22Rv1 (cell line): ENCODE measurements around the gene BRD8.

Source experiments
- H3K27ac ChIP-seq: fragments of 450-650 bp; 2 replicates; pipeline ENCODE4 v1.5.1; 2017
- ZFX ChIP-seq: fragments of 450-650 bp; IDR thresholded peaks from 2 replicates; pipeline ENCODE4 v1.6.1; 2017; ENCODE audit warnings: antibody characterized with exemption, borderline replicate concordance
- TF ChIP-seq, protein P1 (sequence below): fragments of 450-650 bp; IDR thresholded peaks from 2 replicates; pipeline ENCODE4 v1.5.1; 2017; ENCODE audit warnings: mild to moderate bottlenecking

BRD8 gene

GRCh38 chr5:138096997-138097828 lies 81.2 kb downstream of the BRD8 start:
- H3K27ac ChIP-seq: no peak overlapping the region
- TF ChIP-seq ZFX: no peak
- TF ChIP-seq, protein P1, sequence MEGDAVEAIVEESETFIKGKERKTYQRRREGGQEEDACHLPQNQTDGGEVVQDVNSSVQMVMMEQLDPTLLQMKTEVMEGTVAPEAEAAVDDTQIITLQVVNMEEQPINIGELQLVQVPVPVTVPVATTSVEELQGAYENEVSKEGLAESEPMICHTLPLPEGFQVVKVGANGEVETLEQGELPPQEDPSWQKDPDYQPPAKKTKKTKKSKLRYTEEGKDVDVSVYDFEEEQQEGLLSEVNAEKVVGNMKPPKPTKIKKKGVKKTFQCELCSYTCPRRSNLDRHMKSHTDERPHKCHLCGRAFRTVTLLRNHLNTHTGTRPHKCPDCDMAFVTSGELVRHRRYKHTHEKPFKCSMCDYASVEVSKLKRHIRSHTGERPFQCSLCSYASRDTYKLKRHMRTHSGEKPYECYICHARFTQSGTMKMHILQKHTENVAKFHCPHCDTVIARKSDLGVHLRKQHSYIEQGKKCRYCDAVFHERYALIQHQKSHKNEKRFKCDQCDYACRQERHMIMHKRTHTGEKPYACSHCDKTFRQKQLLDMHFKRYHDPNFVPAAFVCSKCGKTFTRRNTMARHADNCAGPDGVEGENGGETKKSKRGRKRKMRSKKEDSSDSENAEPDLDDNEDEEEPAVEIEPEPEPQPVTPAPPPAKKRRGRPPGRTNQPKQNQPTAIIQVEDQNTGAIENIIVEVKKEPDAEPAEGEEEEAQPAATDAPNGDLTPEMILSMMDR: no peak

GRCh38 chr5:138096363-138096762 lies 82.1 kb downstream of the BRD8 start:
- TF ChIP-seq, protein P1: no peak
- H3K27ac ChIP-seq: no peak overlapping the region

GRCh38 chr5:138095100-138095907 lies 83.1 kb downstream of the BRD8 start:
- TF ChIP-seq ZFX: no peak
- TF ChIP-seq, protein P1: no peak
- no peak overlapping the region for H3K27ac ChIP-seq

GRCh38 chr5:138093036-138093435 lies 85.4 kb downstream of the BRD8 start:
- no peak overlapping the region for H3K27ac ChIP-seq
- TF ChIP-seq ZFX: no peak
- TF ChIP-seq, protein P1: no peak

DNA sequence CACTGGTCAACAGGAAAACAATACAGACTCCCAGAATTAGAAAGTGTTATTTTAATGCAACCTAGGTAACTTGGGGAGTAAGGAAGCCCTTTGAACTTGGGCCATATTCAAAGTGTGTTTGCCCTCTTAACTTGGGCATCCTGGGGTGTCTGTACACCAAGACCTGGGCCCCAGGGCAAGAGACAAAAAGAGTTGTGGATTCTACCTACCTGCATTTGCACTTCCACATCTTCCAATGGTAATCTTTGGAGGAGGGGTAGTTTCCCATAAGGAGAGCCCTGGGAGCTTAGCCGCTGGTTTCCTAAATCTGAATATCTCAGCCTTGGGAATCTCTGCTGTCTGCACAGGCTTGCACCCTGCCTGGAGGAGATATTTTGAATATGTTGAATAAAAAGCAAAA lies 86.1 kb downstream of the BRD8 start:
- TF ChIP-seq ZFX: no peak
- TF ChIP-seq, protein P1: no peak
- no peak overlapping the region for H3K27ac ChIP-seq

DNA sequence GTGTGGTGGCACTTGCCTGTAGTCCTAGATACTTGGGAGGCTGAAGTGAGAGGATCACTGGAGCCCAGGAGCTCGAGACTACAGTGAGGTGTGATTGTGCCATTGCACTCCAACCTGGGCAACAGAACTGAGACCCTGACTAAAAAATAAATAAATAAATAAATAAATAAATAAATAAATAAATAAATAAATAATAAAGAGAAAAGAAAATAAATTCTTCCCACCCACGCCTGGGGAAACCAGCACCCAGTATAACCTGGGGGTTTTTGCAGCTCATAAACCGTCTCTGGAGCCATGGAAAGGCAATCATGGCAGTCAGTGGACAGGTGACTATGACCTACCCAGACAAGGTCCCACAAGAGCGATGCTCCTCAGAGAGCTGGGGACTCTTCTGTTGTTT lies 86.7 kb downstream of the BRD8 start:
- H3K27ac ChIP-seq: no peak overlapping the region
- TF ChIP-seq, protein P1: no peak
- no peak for TF ChIP-seq ZFX
